ENCODE data around the gene PCDH9. TPM values are rescaled to one million over a fixed set of nuclear protein-coding genes. Genes with fewer than 3 reads are reported as not detected.

The PCDH9 gene
- total and polyA plus RNA-seq, 9 donors, result 0.18 to 6.5 (median 1.3) TPM

DNA sequence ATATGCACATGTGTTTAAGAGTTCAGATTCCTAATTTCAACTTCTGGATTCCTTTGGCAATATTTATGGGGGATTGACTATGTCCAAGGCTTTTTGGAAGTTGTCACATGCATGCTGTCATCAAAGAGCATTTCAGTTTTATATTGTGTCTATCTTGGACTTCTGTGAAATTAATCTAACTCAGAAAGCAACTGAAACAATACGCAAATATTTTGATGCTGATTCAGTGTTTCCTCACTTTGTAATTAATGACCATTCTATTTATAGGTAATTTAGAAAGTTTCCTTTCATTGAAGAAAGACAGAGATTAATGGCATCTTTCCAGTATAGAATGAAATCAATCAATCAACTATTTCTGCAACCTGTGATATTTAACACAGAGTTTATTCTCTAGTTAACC is 550.1 kb downstream of the PCDH9 start:
- 75 to 89% (median 78%) methylated on average over 1 of the region's 1 CpG for WGBS, 3 donors
- no peaks in the 10 kb centered on the region for H3K36me3 ChIP-seq
- H3K4me3 ChIP-seq, result no peak overlapping the region
- H3K4me1 ChIP-seq (ENCODE audit: insufficient read depth), result no peaks in the 10 kb centered on the region
- intact Hi-C loops (cut with DNase I), result no loop called here
- no peaks in the 10 kb centered on the region for H3K27me3 ChIP-seq
- H3K27ac ChIP-seq, result no peak overlapping the region
- no peaks in the 10 kb centered on the region for H3K9me3 ChIP-seq
- no peak for TF ChIP-seq EP300 (IDR thresholded peaks at IDR 0.05)
- TF ChIP-seq POLR2A (IDR thresholded peaks at IDR 0.05), result no peak
- TF ChIP-seq, protein P1, sequence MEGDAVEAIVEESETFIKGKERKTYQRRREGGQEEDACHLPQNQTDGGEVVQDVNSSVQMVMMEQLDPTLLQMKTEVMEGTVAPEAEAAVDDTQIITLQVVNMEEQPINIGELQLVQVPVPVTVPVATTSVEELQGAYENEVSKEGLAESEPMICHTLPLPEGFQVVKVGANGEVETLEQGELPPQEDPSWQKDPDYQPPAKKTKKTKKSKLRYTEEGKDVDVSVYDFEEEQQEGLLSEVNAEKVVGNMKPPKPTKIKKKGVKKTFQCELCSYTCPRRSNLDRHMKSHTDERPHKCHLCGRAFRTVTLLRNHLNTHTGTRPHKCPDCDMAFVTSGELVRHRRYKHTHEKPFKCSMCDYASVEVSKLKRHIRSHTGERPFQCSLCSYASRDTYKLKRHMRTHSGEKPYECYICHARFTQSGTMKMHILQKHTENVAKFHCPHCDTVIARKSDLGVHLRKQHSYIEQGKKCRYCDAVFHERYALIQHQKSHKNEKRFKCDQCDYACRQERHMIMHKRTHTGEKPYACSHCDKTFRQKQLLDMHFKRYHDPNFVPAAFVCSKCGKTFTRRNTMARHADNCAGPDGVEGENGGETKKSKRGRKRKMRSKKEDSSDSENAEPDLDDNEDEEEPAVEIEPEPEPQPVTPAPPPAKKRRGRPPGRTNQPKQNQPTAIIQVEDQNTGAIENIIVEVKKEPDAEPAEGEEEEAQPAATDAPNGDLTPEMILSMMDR (IDR thresholded peaks at IDR 0.05), result no peak
- no peak for DNase-seq

DNA sequence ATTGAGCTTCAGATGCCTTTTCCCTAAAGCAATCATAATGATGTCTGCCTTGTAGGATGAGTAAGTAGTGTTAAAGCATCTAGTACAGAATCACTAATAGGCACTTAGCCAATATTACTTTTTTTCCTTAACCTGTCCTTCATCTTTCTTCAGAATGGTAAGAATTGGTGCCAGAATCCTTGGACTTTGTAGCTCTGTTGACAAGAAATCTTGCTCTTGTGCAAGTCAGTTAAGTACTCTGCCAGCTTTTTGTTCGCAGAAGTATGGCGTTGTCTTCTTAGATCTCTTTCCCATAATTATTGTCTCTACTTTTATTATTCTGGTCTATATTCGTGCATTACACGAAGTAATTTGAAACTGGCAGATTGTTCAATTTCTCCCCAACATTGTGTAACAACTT is 554.5 kb downstream of the PCDH9 start:
- Histone ChIP-seq H3K4me1 (ENCODE audit: insufficient read depth) (no peaks in the 10 kb centered on the region), H3K27me3 (no peaks in the 10 kb centered on the region), H3K4me3 (no peak overlapping the region), H3K9me3 (no peaks in the 10 kb centered on the region), H3K36me3 (no peaks in the 10 kb centered on the region), H3K27ac (no peak overlapping the region)
- WGBS, 3 donors, result 74 to 75% (median 74%) methylated on average over 4 of the region's 4 CpGs
- no peak for DNase-seq
- intact Hi-C loops (cut with DNase I), result no loop called here
- TF ChIP-seq, protein P1 (IDR thresholded peaks at IDR 0.05), result no peak
- TF ChIP-seq EP300 (IDR thresholded peaks at IDR 0.05) (no peak), POLR2A (IDR thresholded peaks at IDR 0.05) (no peak)

DNA sequence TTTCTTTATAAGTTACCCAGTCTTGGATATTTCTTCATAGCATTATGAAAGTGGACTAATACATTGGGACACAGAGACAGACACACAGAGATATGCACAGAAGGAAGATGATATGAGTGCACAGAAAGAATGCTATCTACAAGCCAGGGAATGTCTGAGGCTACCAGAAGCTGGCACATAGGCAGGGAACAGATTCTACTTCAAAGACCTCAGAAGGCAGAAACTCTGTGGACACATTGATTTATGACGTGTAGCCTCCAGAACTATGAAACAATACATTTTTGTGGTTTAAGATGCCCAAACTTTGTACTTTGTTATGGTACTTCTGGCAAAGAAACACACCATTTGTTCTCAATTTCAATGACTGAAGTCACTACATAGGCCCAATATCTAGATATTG is 556.7 kb downstream of the PCDH9 start:
- no peaks in the 10 kb centered on the region for H3K27me3 ChIP-seq
- TF ChIP-seq, protein P1 (IDR thresholded peaks at IDR 0.05), result no peak
- no peak for TF ChIP-seq EP300 (IDR thresholded peaks at IDR 0.05)
- no peaks in the 10 kb centered on the region for H3K36me3 ChIP-seq
- DNase-seq, result no peak
- intact Hi-C loops (cut with DNase I), result no loop called here
- no peak overlapping the region for H3K27ac ChIP-seq
- no peaks in the 10 kb centered on the region for H3K4me1 ChIP-seq (ENCODE audit: insufficient read depth)
- H3K9me3 ChIP-seq, result no peaks in the 10 kb centered on the region
- whole genome bisulfite sequencing, 3 donors, result 25 to 66% (median 37%) methylated on average over 1 of the region's 1 CpG
- no peak overlapping the region for H3K4me3 ChIP-seq

DNA sequence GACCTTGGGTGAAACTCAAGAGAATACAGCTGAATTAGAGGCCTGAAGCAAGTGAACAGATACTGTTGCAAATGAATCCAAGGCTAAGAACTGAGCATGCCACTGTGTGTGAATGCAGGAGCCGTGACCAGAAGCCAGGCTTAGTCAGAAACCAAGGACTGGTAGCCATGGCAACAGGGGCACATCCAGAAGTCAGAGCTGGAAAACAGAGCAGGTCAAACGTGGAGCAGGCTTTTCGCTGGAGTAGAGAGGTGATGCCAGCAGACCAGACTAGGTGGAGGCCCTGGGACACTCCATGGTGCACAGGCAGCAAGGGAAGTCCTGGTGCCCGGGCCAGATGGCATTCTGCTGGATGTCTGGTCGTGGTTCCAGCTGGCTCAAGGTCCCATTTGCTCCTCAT is 564.1 kb downstream of the PCDH9 start:
- WGBS, 3 donors, result 66 to 89% (median 72%) methylated on average over 5 of the region's 5 CpGs
- Histone ChIP-seq H3K36me3 (no peaks in the 10 kb centered on the region), H3K9me3 (no peaks in the 10 kb centered on the region), H3K4me3 (no peak overlapping the region), H3K27ac (no peak overlapping the region), H3K27me3 (no peaks in the 10 kb centered on the region), H3K4me1 (ENCODE audit: insufficient read depth) (no peaks in the 10 kb centered on the region)
- intact Hi-C loops (cut with DNase I), result no loop called here
- TF ChIP-seq EP300 (IDR thresholded peaks at IDR 0.05), result no peak
- no peak for TF ChIP-seq POLR2A (IDR thresholded peaks at IDR 0.05)
- TF ChIP-seq, protein P1 (IDR thresholded peaks at IDR 0.05), result no peak
- no peak for DNase-seq

DNA sequence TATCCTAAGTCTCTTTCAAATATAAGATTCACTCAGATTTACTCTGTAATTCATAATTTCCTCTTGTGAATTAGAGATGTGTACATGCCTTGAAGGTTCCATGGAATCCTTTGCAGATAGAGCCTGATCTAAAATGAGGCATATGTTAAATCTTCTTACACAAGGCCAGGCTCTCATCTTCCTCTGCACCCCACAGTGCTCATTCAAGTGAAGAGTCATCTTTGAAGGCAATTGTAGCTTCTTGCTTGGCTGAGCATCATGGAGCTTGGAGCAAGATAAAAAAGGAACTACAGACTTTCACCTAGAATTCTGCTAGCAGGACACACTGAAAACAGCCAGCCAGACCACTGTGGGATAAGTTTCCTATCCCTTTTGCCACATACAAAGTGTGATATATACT is 566.4 kb downstream of the PCDH9 start:
- intact Hi-C loops (cut with DNase I), result no loop called here
- no peaks in the 10 kb centered on the region for H3K9me3 ChIP-seq
- H3K27me3 ChIP-seq, result no peaks in the 10 kb centered on the region
- no peak overlapping the region for H3K27ac ChIP-seq
- TF ChIP-seq, protein P1 (IDR thresholded peaks at IDR 0.05), result no peak
- TF ChIP-seq EP300 (IDR thresholded peaks at IDR 0.05) (no peak), POLR2A (IDR thresholded peaks at IDR 0.05) (no peak)
- H3K36me3 ChIP-seq, result no peaks in the 10 kb centered on the region
- no peak overlapping the region for H3K4me3 ChIP-seq
- DNase-seq, result no peak
- H3K4me1 ChIP-seq (ENCODE audit: insufficient read depth), result no peaks in the 10 kb centered on the region
